Right lobe of liver (tissue), 4 donors: Measurements from ENCODE around the gene DDX42.

Experiments used
- CTCF ChIP-seq, 4 donors: fragments of 200-600 bp in 3 of 4; fragments of 450-650 bp in 1 of 4; IDR thresholded peaks; one replicate each; pipeline versions ENCODE4 v1.5.1 to v1.8.0; 2016 to 2022; ENCODE audit warnings: antibody characterized with exemption in 4 of 4, mild to moderate bottlenecking in 2 of 4
- POLR2A ChIP-seq: fragments of 450-650 bp; IDR thresholded peaks from one replicate; pipeline ENCODE4 v1.6.1; 2017; ENCODE audit warnings: antibody characterized with exemption, mild to moderate bottlenecking
- donor health status: DM: no; HTN: no; CAD: no.
- donor health status: DM: no; HTN: no; CAD: no.
- donor health status: DM: no; HTN: yes; CAD: no.

DNA sequence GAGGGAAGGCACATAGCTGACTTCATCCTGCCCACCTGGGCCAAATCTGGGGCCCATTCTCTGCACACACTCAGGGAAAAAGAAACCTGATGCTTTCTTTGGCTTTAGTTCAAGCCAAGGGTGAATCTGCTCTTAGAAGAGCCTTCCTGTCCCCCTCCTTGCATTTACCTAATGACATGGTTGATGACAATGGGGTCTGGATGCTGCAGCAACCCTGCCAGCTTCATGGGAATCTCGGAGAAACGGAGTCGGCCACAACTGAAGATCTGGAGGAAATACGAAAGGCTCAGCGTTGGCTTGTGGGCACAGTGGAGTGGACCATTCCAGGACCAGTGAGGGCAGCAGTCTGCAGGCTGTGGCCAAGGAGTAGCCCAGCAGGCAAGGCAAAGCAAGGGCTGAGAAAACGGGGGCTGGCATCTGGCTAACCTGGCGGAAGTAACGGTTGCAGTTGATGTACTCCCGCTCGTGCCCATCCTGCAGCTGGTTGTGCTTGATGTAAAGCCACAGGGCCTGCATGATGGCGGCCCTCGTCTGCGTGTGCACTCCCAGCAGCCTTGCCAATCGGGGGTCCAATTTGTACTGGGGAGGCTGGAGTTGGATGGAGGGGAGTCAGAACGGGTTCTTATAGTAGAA, 59.9 kb downstream of the DDX42 start:
- no peak for TF ChIP-seq CTCF (IDR thresholded peaks at IDR 0.05)
- no peak for TF ChIP-seq POLR2A
